H1 (cell line): ENCODE measurements around the gene FOXN3. TPM values are rescaled to one million over a fixed set of nuclear protein-coding genes. Genes with fewer than 3 reads are reported as not detected.

Experiments
- RAD21 ChIP-seq, 2 experiments: IDR thresholded peaks in 1 of 2; conservative IDR thresholded peaks in 1 of 2; 2 replicates each; pipeline ENCODE4 v1.6.1; 2011; ENCODE audit warnings: low read depth in 2 of 2, low read length in 2 of 2, improper control_type of control experiment in 1 of 2, inconsistent platforms in 1 of 2, mild to moderate bottlenecking in 1 of 2, moderate library complexity in 1 of 2
- polyA plus RNA-seq, 7 experiments: library from polyadenylated mRNA; depleted of rRNA in 3 of 7; stranded (reverse) in 5 of 7; unstranded in 2 of 7; fragments of >200 nt in 5 of 7; fragments of 200-250 nt in 2 of 7; gene quantifications; 1 replicate in 5 of 7; 2 replicates in 1 of 7; 4 replicates in 1 of 7; pipeline versions ENCODE4 v1.2.1 to v1.2.3, GENCODE V29; 2011 to 2013; ENCODE audit warnings: missing spikeins in 2 of 7, mixed read lengths in 2 of 7
- total RNA-seq: library from RNA; stranded (reverse); fragmentation: NEBNext Ultra II Directional; extraction: Animal tissue kit (Norgen Biotek cat#: 25700); gene quantifications from 2 replicates; pipeline ENCODE4 v1.2.1, GENCODE V29; 2021

FOXN3 gene
- total and polyA plus RNA-seq, 2 of the 8 experiments (the other 6 are each of a cell fraction or from before 2014, with no cell fraction given) = 52.6 to 178 TPM

- no peak for TF ChIP-seq RAD21 (IDR thresholded peaks at IDR 0.05 in 1 of 2, conservative IDR thresholded peaks at IDR 0.05 in 1 of 2; ENCODE audit: low read depth in 2 of 2, low read length in 2 of 2)
These were observed 126.2 kb downstream of the FOXN3 start (continued) for GRCh38 chr14:89290813-89291212.
